HCEC 1CT (cell line): ENCODE results near the gene AP2A2.

ENCODE experiments used
- DNase-seq: peaks from one replicate; pipeline ENCODE4 v3.0.0-alpha.2; 2017

AP2A2 gene

DNA sequence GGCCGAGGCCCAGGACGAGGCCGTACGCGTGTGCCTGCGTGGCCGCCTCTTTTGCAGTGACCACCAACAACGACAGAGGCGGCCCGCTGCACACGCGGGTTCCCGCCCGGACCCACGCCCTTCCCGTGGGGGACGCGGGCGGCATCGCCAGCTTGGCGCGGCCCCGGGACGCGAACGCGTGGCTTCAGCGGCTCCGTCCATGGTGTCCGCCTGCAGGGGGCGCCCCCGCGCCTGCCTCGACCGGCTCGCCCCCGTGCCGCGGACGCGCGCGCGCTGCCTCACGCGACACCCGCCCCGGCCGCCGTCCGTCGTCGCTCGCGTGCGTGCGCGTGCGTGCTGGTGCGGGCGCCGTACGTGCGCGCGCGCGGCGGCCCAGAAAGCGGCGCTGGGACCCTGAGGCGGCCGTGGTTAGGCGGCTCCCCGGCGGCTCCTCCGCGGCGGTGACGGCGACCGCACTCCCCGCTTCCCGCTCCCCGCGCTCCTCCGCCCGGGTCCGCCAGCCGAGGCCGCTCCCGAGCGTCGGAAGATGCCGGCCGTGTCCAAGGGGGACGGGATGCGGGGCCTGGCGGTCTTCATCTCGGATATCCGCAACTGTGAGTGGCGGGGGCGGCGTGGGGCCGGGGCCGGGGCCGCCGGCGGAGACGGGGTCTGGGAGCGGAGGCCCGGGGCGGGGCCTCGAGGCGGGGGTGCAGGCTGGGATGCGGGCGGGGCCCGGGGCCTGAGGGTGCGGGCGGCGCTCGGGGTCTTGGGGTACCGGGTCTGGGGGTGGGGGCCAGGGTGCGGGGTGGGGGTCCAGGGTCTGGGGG, at the start of gene AP2A2:
Gene AP2A2, plus strand, starts transcription at position 375 of the 806 bp plus-strand sequence. Its CDS starts 152 bp downstream, at position 527.
- DNase-seq: peak; percentile 87

GRCh38 chr11:876545-876944, 49.1 kb upstream of the AP2A2 start:
- no peak for DNase-seq

DNA sequence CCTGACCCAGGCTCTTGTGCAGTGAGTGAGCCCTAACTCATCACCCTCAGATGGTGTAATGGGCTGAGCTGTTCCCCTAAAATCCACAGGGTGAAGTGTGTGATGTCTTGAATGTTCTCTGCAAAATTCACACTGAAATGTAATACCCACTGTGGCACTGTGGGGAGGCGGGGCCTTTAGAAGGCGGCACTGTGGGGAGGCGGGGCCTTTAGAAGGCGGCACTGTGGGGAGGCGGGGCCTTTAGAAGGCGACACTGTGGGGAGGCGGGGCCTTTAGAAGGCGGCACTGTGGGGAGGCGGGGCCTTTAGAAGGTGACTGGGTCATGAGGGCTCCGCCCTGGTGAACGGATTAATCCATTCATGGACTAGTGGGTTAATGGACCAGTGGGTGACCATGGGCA, 48.1 kb upstream of the AP2A2 start:
- DNase-seq: peak; percentile 26

DNA sequence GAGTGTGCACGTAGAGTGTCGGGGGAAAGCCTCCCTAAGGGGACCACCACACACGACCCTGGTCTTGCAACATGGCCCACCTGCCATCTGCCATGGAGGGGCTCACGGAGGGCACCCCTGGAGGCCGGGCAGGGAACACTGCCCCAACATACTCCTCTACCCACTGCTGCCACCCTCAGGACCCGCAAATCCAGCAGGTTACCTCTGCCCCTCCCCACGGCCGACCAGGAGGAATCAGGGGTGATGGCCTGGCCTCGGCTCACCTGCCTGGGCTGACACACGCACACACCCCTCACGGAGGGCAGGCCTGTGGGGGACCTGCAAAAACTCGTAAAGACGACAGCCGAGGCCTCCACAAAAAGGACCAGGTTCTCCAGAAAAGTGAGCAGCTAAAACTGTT, 45.2 kb upstream of the AP2A2 start:
- DNase-seq: no peak

DNA sequence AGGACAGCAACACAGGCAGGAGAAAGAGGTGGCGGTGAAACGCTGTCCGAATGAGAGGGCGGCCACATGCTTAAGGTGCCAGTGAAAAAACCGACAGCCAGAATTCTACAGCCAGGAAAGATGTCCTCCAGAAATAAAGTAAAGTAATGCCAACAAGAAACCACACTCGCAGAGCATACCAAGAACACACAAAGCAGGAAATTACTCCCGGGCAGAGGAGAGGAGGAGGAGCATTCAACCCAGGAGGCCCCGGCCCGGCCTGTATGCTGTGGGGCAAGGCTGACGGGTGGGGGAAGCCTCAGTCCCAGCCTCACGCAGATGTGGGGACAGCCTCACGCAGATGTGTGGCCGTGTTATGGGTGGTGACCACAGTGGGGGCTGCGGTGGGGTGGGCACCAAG, 43.1 kb upstream of the AP2A2 start:
- DNase-seq: no peak

- DNase-seq: no peak
Observed at GRCh38 chr11:883527-883926, 42.1 kb upstream of the AP2A2 start.

- DNase-seq: no peak
Observed at GRCh38 chr11:884578-885070, 41.0 kb upstream of the AP2A2 start.

- no peak for DNase-seq
Observed at GRCh38 chr11:886568-886967, 39.1 kb upstream of the AP2A2 start.

DNA sequence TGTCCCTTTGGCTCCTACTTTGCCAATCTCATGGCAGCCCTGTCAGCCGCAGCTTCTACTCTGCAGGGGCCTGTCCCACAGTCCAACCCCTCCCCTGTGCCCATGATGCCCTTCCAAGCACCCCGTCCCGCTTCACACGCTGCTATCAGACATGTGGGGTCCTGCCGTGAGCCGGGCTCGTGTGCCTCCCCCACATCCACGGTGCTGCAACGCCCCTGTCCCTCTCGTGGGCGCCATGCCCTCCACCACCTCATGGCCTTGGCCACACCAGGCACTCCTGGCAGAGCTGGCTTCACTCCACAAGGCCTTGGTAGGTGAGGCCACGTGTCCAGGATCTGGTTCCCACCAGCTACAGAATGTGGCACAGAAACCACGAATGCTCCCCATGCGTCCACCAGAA, 38.1 kb upstream of the AP2A2 start:
- no peak for DNase-seq

GRCh38 chr11:888310-889212, 37.1 kb upstream of the AP2A2 start:
- DNase-seq: no peak

- no peak for DNase-seq
Observed at GRCh38 chr11:889257-889656, 36.4 kb upstream of the AP2A2 start.

DNA sequence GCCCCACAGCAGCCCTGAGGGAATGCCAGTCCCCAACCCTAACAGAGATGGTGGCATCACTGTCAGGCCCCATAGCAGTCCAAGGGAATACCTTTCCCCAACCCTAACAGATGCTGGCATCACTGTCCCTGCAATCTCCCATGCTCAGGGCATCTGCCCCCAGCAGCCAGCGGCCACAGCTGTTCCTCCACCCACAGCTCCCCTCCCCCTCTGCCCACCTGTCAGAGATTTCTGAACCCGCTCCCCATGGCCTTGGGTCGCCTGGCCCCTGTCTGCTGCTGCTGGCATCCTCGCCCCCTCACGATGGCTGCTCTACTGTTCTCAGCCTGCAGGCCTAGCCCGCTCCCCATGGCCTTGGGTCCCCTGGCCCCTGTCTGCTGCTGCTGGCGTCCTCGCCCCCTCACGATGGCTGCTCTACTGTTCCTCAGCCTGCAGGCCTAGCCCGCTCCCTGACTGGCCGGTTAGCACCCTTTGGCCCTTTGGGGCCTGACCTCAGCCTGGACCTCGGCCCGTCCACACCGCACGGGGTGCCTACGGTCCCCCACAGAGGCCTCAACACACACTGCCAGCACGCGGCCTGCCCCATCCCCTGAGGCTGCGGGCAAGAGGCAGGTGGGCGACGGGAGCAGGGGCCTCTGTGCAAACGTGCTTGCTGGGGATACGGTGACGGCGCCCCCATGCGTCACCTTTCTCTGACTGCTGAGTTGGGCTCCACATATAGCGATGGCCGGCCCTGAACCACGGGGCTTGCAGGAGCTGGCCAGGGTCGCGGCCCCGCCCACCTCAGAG, 35.8 kb upstream of the AP2A2 start:
- DNase-seq: no peak

DNA sequence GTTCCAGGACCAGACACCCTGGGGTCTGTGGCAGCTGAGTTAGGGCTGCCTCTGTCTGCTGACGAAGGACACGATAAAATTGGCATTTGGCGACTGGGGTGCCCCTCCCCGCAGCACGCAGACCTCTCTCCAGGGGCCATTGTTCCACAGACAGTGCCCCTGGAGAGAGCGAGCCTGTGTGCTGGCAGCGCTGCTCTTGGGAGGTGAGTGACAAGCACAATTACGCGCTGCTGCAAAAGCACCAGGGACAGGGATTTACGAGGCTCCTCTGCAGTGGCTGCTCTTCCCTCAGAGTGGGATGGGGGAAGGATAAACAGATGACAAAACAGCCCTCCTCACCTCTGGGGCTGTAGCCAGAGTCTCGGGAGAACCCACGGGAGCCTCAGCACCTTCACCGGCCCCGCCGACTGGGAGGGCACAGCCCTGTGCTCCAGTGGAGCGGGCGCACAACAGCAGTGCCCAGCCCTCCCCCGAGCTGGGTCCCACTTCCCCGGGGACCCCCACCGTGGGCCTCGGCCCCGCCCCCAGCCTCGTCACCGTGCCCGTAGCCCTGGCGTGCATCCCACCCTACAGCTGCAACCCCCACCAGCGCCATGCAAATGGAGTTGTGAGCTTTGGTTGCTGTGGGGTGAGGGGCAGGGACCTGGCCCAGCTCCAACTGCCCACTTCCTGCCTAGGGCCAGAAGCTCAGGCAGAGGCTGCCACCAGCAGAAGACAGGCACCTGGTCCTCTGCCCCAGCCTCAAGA, 34.7 kb upstream of the AP2A2 start:
- DNase-seq: no peak

GRCh38 chr11:893008-893654, 32.5 kb upstream of the AP2A2 start:
- DNase-seq: no peak

- no peak for DNase-seq
Observed at GRCh38 chr11:894575-895201, 31.0 kb upstream of the AP2A2 start.

- no peak for DNase-seq
Observed at GRCh38 chr11:895331-896110, 30.1 kb upstream of the AP2A2 start.

- no peak for DNase-seq
Observed at GRCh38 chr11:897253-898142, 28.2 kb upstream of the AP2A2 start.

DNA sequence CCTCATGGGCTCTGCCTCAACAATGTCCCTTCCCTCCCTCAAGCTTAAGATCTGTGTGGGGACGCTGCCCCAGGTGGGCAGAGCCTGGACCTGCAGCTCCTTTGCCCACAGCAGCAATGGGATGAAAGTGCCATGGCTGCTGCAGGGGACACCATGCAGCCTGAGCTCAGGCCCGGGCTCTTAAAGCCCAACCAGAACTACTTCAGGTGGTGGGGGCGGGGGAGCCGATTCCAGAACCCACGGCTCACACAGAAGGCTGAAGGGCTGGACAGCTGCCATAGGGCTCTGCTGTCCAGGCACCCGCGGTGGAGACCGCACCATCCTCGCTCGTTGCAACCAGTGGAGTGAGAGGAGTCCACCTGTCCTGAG, 27.5 kb upstream of the AP2A2 start:
- DNase-seq: no peak

- DNase-seq: peak; percentile 9
Observed at GRCh38 chr11:898540-899190, 27.0 kb upstream of the AP2A2 start.
